Psoas muscle (tissue), 8 donors: ENCODE results near the gene PKNOX2. TPM values are rescaled to one million over a fixed set of nuclear protein-coding genes. Genes with fewer than 3 reads are reported as not detected.

Experiments used
- ATAC-seq, 4 donors: fragments of 200-7000 bp; cut with Tn5 transposase; one replicate each; pipeline ENCODE4 v1.9.1; 2020; ENCODE audit warnings: moderate library complexity in 3 of 4, mild to moderate bottlenecking in 2 of 4
- DNase-seq, 2 donors: peaks; one replicate each; pipeline ENCODE4 v3.0.0-alpha.2; 2020
- H3K27ac ChIP-seq: fragments of 200-600 bp; one replicate; pipeline ENCODE4 v1.8.0; 2022
- H3K27me3 ChIP-seq, 3 donors: fragments of 200-600 bp in 1 of 3; one replicate each; pipeline versions ENCODE4 v1.6.1 to v1.8.0; 2013 to 2022; ENCODE audit warnings: low read length in 2 of 3, mild to moderate bottlenecking in 2 of 3, moderate library complexity in 1 of 3; ENCODE audit not compliant: insufficient read depth in 3 of 3
- H3K36me3 ChIP-seq, 2 donors: fragments of 200-600 bp in 1 of 2; one replicate each; pipeline versions ENCODE4 v1.6.1 to v1.8.0; 2013 to 2022; ENCODE audit warnings: low read depth in 1 of 2, mild to moderate bottlenecking in 1 of 2, moderate library complexity in 1 of 2; ENCODE audit not compliant: insufficient read depth in 1 of 2
- H3K4me1 ChIP-seq: fragments of 200-600 bp; one replicate; pipeline ENCODE4 v1.8.0; 2022
- H3K4me3 ChIP-seq: fragments of 200-600 bp; one replicate; pipeline ENCODE4 v1.8.0; 2022; ENCODE audit warnings: mild to moderate bottlenecking
- H3K9me3 ChIP-seq: fragments of 200-600 bp; one replicate; pipeline ENCODE4 v1.8.0; 2022
- WGBS, 3 donors: extraction: QIAGEN DNeasy Blood & Tissue Kit; methylation state at CpG; one replicate each; pipeline versions ENCODE4 v1.1.6 to v1.1.7; 2013; 5-methylcytosine and 5-hydroxymethylcytosine counted together
- intact Hi-C, 2 donors: fragments of 100-400 bp; cut with DNase I; formaldehyde crosslinking; loops; one replicate each; pipeline versions ENCODE4 v1.11.0 to v1.14.2; 2022
- polyA plus RNA-seq, 3 donors: library from polyadenylated mRNA; stranded (reverse); fragments of 200-250 nt; gene quantifications; one replicate each; pipeline ENCODE4 v1.2.3, GENCODE V29; 2013
- total RNA-seq, 4 donors: library from RNA; stranded (reverse); fragmentation: NEBNext Ultra II Directional in 2 of 4; extraction: Animal tissue kit (Norgen Biotek cat#: 25700) in 2 of 4; gene quantifications; one replicate each; pipeline versions ENCODE4 v1.2.1 to v1.2.4, GENCODE V29; 2021 to 2023
- TF ChIP-seq, protein P1 (sequence below): fragments of 200-600 bp; IDR thresholded peaks from one replicate; pipeline ENCODE4 v1.8.0; 2022; ENCODE audit warnings: antibody characterized with exemption
- donor health status: healthy with polysubstance abuse.
- donor health status: DM: no; HTN: no; CAD: no; lungs with moderate emphysema.
- donor health status: Bipolar disorder and iron deficiency.
- donor health status: healthy.
- donor health status: DM: yes; HTN: yes; CAD: no.
- donor health status: DM: no; HTN: no; CAD: no.
- donor health status: DM: no; HTN: no; CAD: no.
- donor health status: DM: yes; HTN: yes; CAD: no.

Gene PKNOX2
- total and polyA plus RNA-seq, 7 donors: 1.8 to 30.5 (median 14.5) TPM

DNA sequence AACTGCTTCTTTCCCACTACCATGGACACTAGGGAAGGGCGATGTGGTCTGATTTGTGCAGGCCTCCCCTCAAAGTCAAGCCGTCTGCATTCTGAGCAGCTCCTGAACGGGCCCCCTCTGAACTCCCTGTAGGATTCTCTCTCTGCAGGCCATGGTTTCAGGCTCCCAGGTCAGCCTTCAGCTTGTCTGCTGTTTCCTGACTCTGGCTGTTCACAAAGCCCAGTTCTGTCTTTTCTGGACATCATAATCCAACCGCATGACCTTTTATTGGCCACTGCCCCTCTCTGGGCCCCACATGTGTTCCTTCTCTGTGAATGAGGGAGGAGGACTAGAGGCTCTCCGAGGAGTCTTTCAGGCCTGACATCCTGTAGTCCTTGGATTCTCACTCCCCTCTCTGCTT, 170.6 kb downstream of the PKNOX2 start:
- ATAC-seq: no peak
- H3K36me3 ChIP-seq: peaks cover 0 to 3% of the 10 kb centered on the region in 2 donors
- no peaks in the 10 kb centered on the region for H3K4me1 ChIP-seq
- H3K27me3 ChIP-seq: no peaks in the 10 kb centered on the region
- WGBS, 3 donors: 65 to 80% (median 67%) methylated on average over 5 of the region's 5 CpGs
- no peak overlapping the region for H3K27ac ChIP-seq
- intact Hi-C loops: no loop called here
- TF ChIP-seq, protein P1, sequence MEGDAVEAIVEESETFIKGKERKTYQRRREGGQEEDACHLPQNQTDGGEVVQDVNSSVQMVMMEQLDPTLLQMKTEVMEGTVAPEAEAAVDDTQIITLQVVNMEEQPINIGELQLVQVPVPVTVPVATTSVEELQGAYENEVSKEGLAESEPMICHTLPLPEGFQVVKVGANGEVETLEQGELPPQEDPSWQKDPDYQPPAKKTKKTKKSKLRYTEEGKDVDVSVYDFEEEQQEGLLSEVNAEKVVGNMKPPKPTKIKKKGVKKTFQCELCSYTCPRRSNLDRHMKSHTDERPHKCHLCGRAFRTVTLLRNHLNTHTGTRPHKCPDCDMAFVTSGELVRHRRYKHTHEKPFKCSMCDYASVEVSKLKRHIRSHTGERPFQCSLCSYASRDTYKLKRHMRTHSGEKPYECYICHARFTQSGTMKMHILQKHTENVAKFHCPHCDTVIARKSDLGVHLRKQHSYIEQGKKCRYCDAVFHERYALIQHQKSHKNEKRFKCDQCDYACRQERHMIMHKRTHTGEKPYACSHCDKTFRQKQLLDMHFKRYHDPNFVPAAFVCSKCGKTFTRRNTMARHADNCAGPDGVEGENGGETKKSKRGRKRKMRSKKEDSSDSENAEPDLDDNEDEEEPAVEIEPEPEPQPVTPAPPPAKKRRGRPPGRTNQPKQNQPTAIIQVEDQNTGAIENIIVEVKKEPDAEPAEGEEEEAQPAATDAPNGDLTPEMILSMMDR: no peak
- no peak for DNase-seq
- no peaks in the 10 kb centered on the region for H3K9me3 ChIP-seq
- H3K4me3 ChIP-seq: no peak overlapping the region

DNA sequence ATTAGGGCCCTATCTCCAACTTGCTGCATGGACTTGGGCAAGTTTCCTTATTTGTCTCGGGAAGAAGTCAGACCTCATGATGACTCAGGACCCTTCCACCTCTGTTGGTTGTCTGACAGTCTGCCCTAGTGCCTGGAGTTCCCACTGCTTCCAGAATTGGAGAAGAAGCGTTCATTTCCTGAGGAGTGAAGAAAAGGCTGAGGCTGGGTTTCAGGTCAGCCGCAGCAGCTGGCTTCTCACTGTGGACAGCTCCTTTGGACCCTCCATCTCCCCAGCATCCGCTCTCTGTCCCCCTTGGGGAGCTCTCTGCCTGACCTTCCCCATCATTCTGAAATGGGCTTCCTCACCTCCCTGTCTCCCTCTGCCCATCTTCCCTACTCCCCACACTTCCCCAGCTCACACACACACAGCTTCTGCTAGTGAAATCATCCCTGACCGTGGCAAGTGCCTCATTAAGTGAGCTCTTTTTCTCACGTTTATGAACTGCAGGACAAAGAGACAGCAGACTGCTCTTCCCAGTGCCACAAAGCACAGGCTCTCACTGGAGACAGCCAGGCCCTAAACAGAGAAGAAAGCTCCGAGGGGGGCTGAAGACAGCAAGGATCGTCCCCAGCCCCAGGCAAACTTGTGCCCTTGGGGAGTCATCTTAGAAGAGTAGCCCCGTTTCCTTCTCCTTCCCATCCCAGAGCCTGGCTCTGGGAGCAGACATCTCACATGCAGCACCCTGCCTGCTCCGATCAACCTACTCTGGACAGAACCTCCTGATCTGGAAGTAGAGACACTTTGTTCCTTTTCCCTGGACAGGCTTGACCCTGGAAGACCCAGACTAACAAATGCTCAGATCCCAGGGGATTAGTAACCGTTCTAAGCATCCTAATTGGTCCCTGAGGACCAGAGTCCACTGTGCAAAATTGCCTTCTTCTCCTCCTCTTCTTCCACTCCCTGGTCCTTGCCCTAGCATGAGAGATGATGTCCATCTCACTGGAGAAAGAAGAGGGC, 173.6 kb downstream of the PKNOX2 start:
- intact Hi-C loops: no loop called here
- DNase-seq: no peak
- peak in 3 of 4 donors; percentile 22 to 39 (median 35) for ATAC-seq

DNA sequence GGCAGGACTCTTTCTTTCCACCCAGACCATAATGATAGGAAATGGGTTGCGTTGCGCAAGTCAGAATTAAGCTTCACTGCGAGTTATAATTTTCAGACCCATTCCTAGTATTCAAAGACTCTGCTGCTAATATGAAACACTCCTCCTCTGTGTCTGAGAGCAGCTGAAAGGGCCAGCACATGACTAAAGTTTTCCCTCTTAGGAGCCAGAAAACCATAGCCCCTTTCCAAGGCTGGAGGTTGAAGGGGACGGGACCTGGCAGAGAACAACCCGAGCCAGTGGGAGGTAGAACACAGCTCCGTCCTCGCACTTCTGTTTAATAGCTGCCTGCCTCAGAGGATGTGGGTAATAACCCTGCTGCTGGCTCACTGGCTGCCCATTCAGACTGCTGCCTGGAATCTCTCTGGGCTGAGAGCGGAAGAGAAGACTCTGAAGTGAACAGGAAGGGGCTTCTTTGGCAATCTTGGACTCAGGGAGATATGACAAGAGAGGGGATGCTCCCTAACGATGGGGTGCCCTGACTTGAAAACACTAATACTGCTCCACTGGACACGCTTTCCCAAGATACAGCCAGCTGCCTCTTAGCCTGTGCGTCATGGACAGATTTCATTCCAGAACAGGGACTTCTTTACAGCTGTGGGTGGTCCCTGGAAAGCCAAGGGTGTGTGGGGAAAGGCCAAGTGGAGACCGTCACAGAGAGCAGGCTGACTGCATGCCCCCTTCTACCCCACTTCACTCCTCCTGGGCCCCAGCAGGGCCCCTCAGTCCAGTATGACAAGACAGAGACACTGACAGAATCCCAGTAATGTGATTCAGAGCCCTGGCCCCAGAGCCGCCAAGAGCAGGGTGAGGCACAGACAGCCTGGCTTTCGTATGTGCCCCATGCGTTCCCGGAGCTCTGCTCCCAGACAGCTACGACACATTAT, 174.6 kb downstream of the PKNOX2 start:
- no peaks in the 10 kb centered on the region for H3K9me3 ChIP-seq
- H3K4me3 ChIP-seq: no peak overlapping the region
- 72 to 76% (median 75%) methylated on average over 17 of the region's 17 CpGs for WGBS, 3 donors
- peaks cover 3% of the 10 kb centered on the region for H3K4me1 ChIP-seq
- no peaks in the 10 kb centered on the region for H3K27me3 ChIP-seq
- intact Hi-C loops: no loop called here
- H3K36me3 ChIP-seq: peaks cover 0 to 3% of the 10 kb centered on the region in 2 donors
- ATAC-seq (peak; percentile 18 to 43 (median 42)), DNase-seq (no peak)
- TF ChIP-seq, protein P1: no peak
- H3K27ac ChIP-seq: peak overlapping the region; percentile 30

More for the DNA sequence above, 173.6 kb downstream of the PKNOX2 start:
- Histone ChIP-seq H3K27me3 (no peaks in the 10 kb centered on the region), H3K4me3 (no peak overlapping the region), H3K36me3 (peaks cover 0 to 3% of the 10 kb centered on the region in 2 donors), H3K27ac (peak overlapping the region; percentile 41), H3K9me3 (no peaks in the 10 kb centered on the region), H3K4me1 (no peaks in the 10 kb centered on the region)
- TF ChIP-seq, protein P1: no peak
- 49 to 62% (median 58%) methylated on average over 11 of the region's 11 CpGs for WGBS, 3 donors

DNA sequence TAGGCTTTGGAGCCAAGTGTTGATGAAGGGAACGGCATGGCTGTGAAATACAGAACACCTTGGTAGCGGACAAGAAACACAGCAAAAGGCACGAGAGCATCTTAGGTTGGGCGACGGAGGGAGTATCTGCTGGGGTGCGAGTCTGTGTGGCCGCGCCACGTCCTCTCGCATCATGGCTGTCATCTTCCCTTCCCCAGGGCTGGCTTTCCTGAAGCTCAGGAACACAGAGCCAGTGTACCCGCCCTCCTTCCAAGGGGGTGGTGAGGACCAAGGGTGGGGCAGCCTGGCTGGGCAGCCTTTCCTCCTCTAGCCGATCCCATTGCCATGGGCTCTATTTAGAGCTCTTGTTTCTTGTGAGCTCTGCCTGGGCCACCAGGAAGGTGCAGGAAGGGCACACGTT, 177.1 kb downstream of the PKNOX2 start:
- WGBS, 3 donors: 89 to 92% (median 89%) methylated on average over 13 of the region's 13 CpGs
- Histone ChIP-seq H3K36me3 (peaks cover 0 to 3% of the 10 kb centered on the region in 2 donors), H3K27ac (no peak overlapping the region), H3K9me3 (no peaks in the 10 kb centered on the region), H3K27me3 (no peaks in the 10 kb centered on the region), H3K4me3 (no peak overlapping the region), H3K4me1 (peaks cover 25% of the 10 kb centered on the region)
- no peak for ATAC-seq
- intact Hi-C loops: no loop called here
- no peak for DNase-seq
- TF ChIP-seq, protein P1: no peak
